Measurements from ENCODE around the gene SPOCK1. TPM values are rescaled to one million over a fixed set of nuclear protein-coding genes. Genes with fewer than 3 reads are reported as not detected.

The SPOCK1 gene
- total and polyA plus RNA-seq, 2 of the 13 experiments (the other 11 are each of a cell fraction or from before 2014, with no cell fraction given): 0.18 to 0.29 TPM

GRCh38 chr5:137454671-137455070 is 44.5 kb downstream of the SPOCK1 start (continued):
- TF ChIP-seq ZBTB44 (CRISPR knock-in tag; IDR thresholded peaks at IDR 0.05): no peak
- no peak for TF ChIP-seq ZNF709 (CRISPR knock-in tag; IDR thresholded peaks at IDR 0.05)
- no peak for TF ChIP-seq PPARG (CRISPR knock-in tag; conservative IDR thresholded peaks at IDR 0.05)
- TF ChIP-seq ZNF205 (CRISPR knock-in tag; IDR thresholded peaks at IDR 0.05): no peak
- TF ChIP-seq ONECUT2 (CRISPR knock-in tag; IDR thresholded peaks at IDR 0.05): no peak
- no peak for TF ChIP-seq ZNF772 (CRISPR knock-in tag; IDR thresholded peaks at IDR 0.05)

GRCh38 chr5:137453483-137454080 is 45.5 kb downstream of the SPOCK1 start:
- Histone ChIP-seq H3K4me1 (ENCODE audit: insufficient read depth, low read length) (no peaks in the 10 kb centered on the region), H2AFZ (ENCODE audit: low read length) (no peak overlapping the region), H3K27me3 (ENCODE audit: control insufficient read depth in 1 of 2, insufficient read depth in 2 of 2, low read length in 2 of 2) (no peaks in the 10 kb centered on the region), H3K36me3 (replicated peaks in 1 of 2; ENCODE audit: control insufficient read depth in 1 of 2, insufficient read depth in 2 of 2, low read length in 2 of 2) (no peaks in the 10 kb centered on the region), H4K20me1 (ENCODE audit: insufficient read depth, low read length) (no peaks in the 10 kb centered on the region), H3K27ac (ENCODE audit: extremely low read length, insufficient read depth, low read length) (no peak overlapping the region), H3K4me2 (ENCODE audit: low read depth, low read length) (no peak overlapping the region), H3K79me2 (ENCODE audit: insufficient read depth, low read length) (no peaks in the 10 kb centered on the region), H3K9me3 (ENCODE audit: low read length) (no peaks in the 10 kb centered on the region), H3K9ac (ENCODE audit: insufficient read depth, low read depth, low read length) (no peak overlapping the region), H3K4me3 (replicated peaks in 1 of 3; ENCODE audit: insufficient read depth in 1 of 3, low read depth in 2 of 3, low read length in 3 of 3) (no peak overlapping the region)
- peak; percentile 5 for DNase-seq (ENCODE audit: low spot score)
- CTCF ChIA-PET (ENCODE audit: low intra/inter-chr PET ratio, low total read pairs): no interaction called here
- POLR2A ChIA-PET: no interaction called here
- WGBS (ENCODE audit: low lambda C conversion rate): 13% methylated on average over 6 of the region's 6 CpGs
- intact Hi-C loops (cut with micrococcal nuclease; ENCODE audit: unreplicated experiment) (no loop called here), in situ Hi-C loops (cut with HindIII; ENCODE audit: extremely low pct_ligation_motif_present, low pct_unique_long_range_greater_than_20kb) (no loop called here)
- no peak for ATAC-seq
- no peak for FAIRE-seq
- no TSS peak for BruUV-seq (replicated peaks)
- TF ChIP-seq LRRFIP1 (CRISPR knock-in tag; conservative IDR thresholded peaks at IDR 0.05) (no peak), CAMTA2 (CRISPR knock-in tag; IDR thresholded peaks at IDR 0.05; ENCODE audit: borderline replicate concordance) (no peak), ZMAT5 (CRISPR knock-in tag; IDR thresholded peaks at IDR 0.05; ENCODE audit: borderline replicate concordance, low read depth) (no peak), REST (IDR thresholded peaks at IDR 0.05; ENCODE audit: borderline replicate concordance in 1 of 2, low read depth in 1 of 2, low read length in 2 of 2) (peak; percentile 52 to 94), MXD1 (CRISPR knock-in tag; IDR thresholded peaks at IDR 0.05) (no peak), PHB2 (IDR thresholded peaks at IDR 0.05; ENCODE audit: partially characterized antibody) (no peak), ZSCAN9 (CRISPR knock-in tag; IDR thresholded peaks at IDR 0.05; ENCODE audit: borderline replicate concordance) (0 out of 2 replicates have a peak, but pooled peaks have one; percentile 43)
